ENCODE measurements around the gene NOTCH1. TPM values are rescaled to one million over a fixed set of nuclear protein-coding genes. Genes with fewer than 3 reads are reported as not detected.

NOTCH1 gene
- total and polyA plus RNA-seq, 2 of the 13 experiments (the other 11 are each of a cell fraction or from before 2014, with no cell fraction given), result 0.09 to 0.35 TPM

DNA sequence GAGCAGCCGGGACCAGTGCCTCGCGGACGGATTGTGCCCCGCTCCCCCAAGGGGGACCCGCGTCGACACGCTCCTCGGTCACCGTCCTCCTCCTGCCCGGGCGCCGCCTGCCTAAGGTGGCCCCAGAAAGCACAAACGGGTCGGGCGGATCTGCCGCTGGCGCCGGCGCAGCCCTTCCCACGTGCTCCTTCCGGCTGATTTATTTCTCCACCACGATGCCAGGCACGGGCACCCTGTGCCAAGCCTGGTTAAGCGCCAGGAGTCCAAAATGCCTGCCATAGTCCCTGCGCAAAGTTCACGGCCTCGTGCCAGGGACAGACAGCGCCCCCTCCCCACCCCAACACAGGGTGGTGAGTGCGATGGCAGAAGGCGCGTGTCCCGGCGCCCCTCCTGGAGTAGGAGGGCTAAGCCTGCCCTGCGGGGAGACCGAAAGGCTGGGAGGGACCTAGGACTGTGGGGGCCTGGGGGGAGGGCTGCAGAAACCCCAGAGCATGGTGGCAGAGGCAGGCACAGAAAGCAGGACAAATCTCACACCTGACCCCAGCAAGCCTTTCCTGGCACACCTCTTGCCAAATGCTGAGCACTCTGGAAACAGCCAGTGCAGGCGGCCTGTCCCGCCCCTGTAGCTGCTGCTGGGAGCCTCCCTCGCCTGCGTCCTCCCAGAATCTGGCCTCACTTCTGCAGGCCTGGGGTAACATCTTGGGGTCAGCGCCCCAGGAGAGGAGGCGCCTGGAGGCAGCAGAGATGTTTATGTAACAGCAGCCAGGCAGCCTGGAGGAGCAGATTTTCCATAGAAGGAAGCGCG is 1.1 kb upstream of the NOTCH1 start (continued):
- TF ChIP-seq, protein P1, sequence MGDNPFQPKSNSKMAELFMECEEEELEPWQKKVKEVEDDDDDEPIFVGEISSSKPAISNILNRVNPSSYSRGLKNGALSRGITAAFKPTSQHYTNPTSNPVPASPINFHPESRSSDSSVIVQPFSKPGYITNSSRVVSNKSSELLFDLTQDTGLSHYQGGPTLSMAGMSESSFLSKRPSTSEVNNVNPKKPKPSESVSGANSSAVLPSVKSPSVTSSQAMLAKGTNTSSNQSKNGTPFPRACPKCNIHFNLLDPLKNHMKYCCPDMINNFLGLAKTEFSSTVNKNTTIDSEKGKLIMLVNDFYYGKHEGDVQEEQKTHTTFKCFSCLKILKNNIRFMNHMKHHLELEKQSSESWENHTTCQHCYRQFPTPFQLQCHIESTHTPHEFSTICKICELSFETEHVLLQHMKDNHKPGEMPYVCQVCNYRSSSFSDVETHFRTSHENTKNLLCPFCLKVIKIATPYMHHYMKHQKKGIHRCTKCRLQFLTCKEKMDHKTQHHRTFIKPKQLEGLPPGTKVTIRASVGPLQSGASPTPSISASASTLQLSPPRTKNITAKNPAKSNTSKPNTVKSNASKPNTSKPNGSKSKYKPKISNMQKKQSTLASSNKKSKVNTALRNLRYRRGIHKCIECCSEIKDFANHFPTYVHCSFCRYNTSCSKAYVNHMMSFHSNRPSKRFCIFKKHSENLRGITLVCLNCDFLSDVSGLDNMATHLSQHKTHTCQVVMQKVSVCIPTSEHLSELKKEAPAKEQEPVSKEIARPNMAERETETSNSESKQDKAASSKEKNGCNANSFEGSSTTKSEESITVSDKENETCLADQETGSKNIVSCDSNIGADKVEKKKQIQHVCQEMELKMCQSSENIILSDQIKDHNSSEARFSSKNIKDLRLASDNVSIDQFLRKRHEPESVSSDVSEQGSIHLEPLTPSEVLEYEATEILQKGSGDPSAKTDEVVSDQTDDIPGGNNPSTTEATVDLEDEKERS (CRISPR knock-in tag; IDR thresholded peaks at IDR 0.05), result no peak
- TF ChIP-seq ZNF841 (CRISPR knock-in tag; IDR thresholded peaks at IDR 0.05; ENCODE audit: borderline replicate concordance) (no peak), ZNF616 (CRISPR knock-in tag; IDR thresholded peaks at IDR 0.05; ENCODE audit: low read depth) (no peak)

DNA sequence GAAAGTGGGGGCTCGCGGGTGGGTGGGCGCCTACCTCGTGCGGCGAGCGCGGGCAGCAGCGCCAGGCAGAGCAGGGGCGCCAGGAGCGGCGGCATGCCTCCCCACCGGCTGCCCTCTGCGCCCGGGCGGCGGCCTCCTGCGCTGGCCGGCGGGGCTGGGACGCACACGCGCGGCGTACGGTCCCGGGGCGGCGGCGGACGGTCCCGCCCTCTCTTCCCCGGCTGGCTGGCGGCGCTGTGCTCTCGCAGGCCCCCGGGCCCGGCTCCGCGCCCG is 220 bp downstream of the NOTCH1 start:
- BruUV-seq (replicated peaks), result no TSS peak
- ChIA-PET POLR2A (no interaction called here), CTCF (ENCODE audit: low intra/inter-chr PET ratio, low total read pairs) (no interaction called here)
- Histone ChIP-seq H3K9me3 (ENCODE audit: low read length) (no peaks in the 10 kb centered on the region), H3K36me3 (replicated peaks in 1 of 2; ENCODE audit: control insufficient read depth in 1 of 2, insufficient read depth in 2 of 2, low read length in 2 of 2) (no peaks in the 10 kb centered on the region), H3K9ac (ENCODE audit: insufficient read depth, low read depth, low read length) (no peak overlapping the region), H3K4me3 (replicated peaks in 1 of 3; ENCODE audit: insufficient read depth in 1 of 3, low read depth in 2 of 3, low read length in 3 of 3) (peak overlapping the region; percentile 48 to 65 (median 52); a peak in 5 of 6 replicates), H3K27me3 (ENCODE audit: control insufficient read depth in 1 of 2, insufficient read depth in 2 of 2, low read length in 2 of 2) (peaks cover 9 to 32% of the 10 kb centered on the region in 2 experiments), H4K20me1 (ENCODE audit: insufficient read depth, low read length) (no peaks in the 10 kb centered on the region), H3K27ac (ENCODE audit: extremely low read length, insufficient read depth, low read length) (no peak overlapping the region), H2AFZ (ENCODE audit: low read length) (no peak overlapping the region), H3K4me2 (ENCODE audit: low read depth, low read length) (peak overlapping the region; percentile 60; the same call in 1 of the 2 replicates), H3K4me1 (ENCODE audit: insufficient read depth, low read length) (peaks cover 36% of the 10 kb centered on the region), H3K79me2 (ENCODE audit: insufficient read depth, low read length) (no peaks in the 10 kb centered on the region)
- TF ChIP-seq SIN3A (IDR thresholded peaks at IDR 0.05; ENCODE audit: borderline replicate concordance, low read depth, low read length) (0 out of 2 replicates have a peak, but pooled peaks have one; percentile 2), KDM2A (CRISPR knock-in tag; IDR thresholded peaks at IDR 0.05; ENCODE audit: borderline replicate concordance, low read depth) (no peak)
- intact Hi-C loops (cut with micrococcal nuclease; ENCODE audit: unreplicated experiment), result no loop called here
- no peak for FAIRE-seq
- no CpG with 5 or more reads among the region's 41 CpGs for WGBS (ENCODE audit: low lambda C conversion rate)
- ATAC-seq, result peak; percentile 5; the same call in 2 of the 3 replicates
- DNase-seq (ENCODE audit: low spot score), result no peak
- in situ Hi-C loops (cut with HindIII; ENCODE audit: extremely low pct_ligation_motif_present, low pct_unique_long_range_greater_than_20kb), result no loop called here
